CD4-positive, alpha-beta memory T cell (primary cell): Measurements from ENCODE around the gene GLIS1. TPM values are rescaled to one million over a fixed set of nuclear protein-coding genes. Genes with fewer than 3 reads are reported as not detected.

ENCODE experiments used
- CTCF ChIA-PET: fragments of 350-600 bp; sonication (Branson Sonifier 250); formaldehyde crosslinking; loops from one replicate; lab custom pipeline; 2021; ENCODE audit warnings: inconsistent platforms; ENCODE audit not compliant: partially characterized antibody; lab: Charles Lee
- POLR2A ChIA-PET: fragments of 350-600 bp; sonication (Branson Sonifier 250); formaldehyde crosslinking; loops from one replicate; lab custom pipeline; 2021; ENCODE audit not compliant: partially characterized antibody; lab: Charles Lee
- DNase-seq, 5 donors: peaks; one replicate each; pipeline versions ENCODE4 v3.0.0 to v3.0.0-alpha.2; 2020 to 2022; ENCODE audit warnings: mixed read lengths in 1 of 5
- H3K27ac ChIP-seq: one replicate; pipeline ENCODE4 v1.7.0; 2013; ENCODE audit warnings: low read depth, low read length
- H3K27me3 ChIP-seq: 2 replicates; pipeline ENCODE4 v1.7.0; 2013; ENCODE audit warnings: mild to moderate bottlenecking, low read length, moderate library complexity; ENCODE audit not compliant: insufficient read depth
- H3K36me3 ChIP-seq: 2 replicates; pipeline ENCODE4 v1.7.0; 2013; ENCODE audit warnings: mild to moderate bottlenecking, low read length, moderate library complexity; ENCODE audit not compliant: insufficient read depth
- H3K4me1 ChIP-seq: 2 replicates; pipeline ENCODE4 v1.7.0; 2013; ENCODE audit warnings: mild to moderate bottlenecking, low read length, moderate library complexity; ENCODE audit not compliant: insufficient read depth
- H3K4me3 ChIP-seq, 2 donors: one replicate each; pipeline ENCODE4 v1.7.0; 2013; ENCODE audit warnings: low read length in 2 of 2, mild to moderate bottlenecking in 1 of 2
- H3K9me3 ChIP-seq, 2 donors: one replicate each; pipeline ENCODE4 v1.7.0; 2013; ENCODE audit warnings: low read length in 2 of 2, control low read depth in 1 of 2; ENCODE audit not compliant: control insufficient read depth in 1 of 2
- H3K27ac Mint-ChIP-seq, 7 donors: one replicate each; pipeline ENCODE4 v1.8.0; 2020 to 2021; ENCODE audit warnings: mixed read lengths in 7 of 7, mild to moderate bottlenecking in 6 of 7, inconsistent platforms in 3 of 7, moderate library complexity in 3 of 7
- H3K27me3 Mint-ChIP-seq, 2 donors: one replicate each; pipeline ENCODE4 v1.8.0; 2020 to 2021; ENCODE audit warnings: mixed read lengths in 2 of 2
- H3K36me3 Mint-ChIP-seq, 2 donors: one replicate each; pipeline ENCODE4 v1.8.0; 2020 to 2021; ENCODE audit warnings: mixed read lengths in 2 of 2, inconsistent platforms in 1 of 2, mild to moderate bottlenecking in 1 of 2
- H3K4me1 Mint-ChIP-seq, 4 donors: one replicate each; pipeline ENCODE4 v1.8.0; 2020 to 2021; ENCODE audit warnings: mixed read lengths in 4 of 4, mild to moderate bottlenecking in 1 of 4
- H3K4me3 Mint-ChIP-seq, 8 donors: one replicate each; pipeline ENCODE4 v1.8.0; 2020 to 2021; ENCODE audit warnings: mixed read lengths in 8 of 8, mild to moderate bottlenecking in 7 of 8, moderate library complexity in 6 of 8, inconsistent platforms in 3 of 8
- H3K9me3 Mint-ChIP-seq, 8 donors: one replicate each; pipeline ENCODE4 v1.8.0; 2020 to 2021; ENCODE audit warnings: mixed read lengths in 8 of 8, mild to moderate bottlenecking in 5 of 8, inconsistent platforms in 3 of 8, moderate library complexity in 1 of 8
- intact Hi-C: fragments of 100-400 bp; cut with micrococcal nuclease; formaldehyde crosslinking; loops from one replicate; pipeline ENCODE4 v1.15.1; 2023
- polyA plus RNA-seq, 2 donors: library from polyadenylated mRNA; unstranded; fragments of 300-500 nt; fragmentation: Illumina TruSeq; gene quantifications; one replicate each; pipeline ENCODE4 v1.2.3, GENCODE V29; 2021
- total RNA-seq, 2 experiments: library from RNA; stranded (reverse); gene quantifications; one replicate each; pipeline ENCODE4 v1.2.3, GENCODE V29; 2021

GLIS1 gene
- total and polyA plus RNA-seq, 4 experiments from 2014 or later, result not detected

- CTCF ChIA-PET, result no interaction called here
- H3K4me3 Mint-ChIP-seq, result no peak overlapping the region
- no peak for DNase-seq
- Histone ChIP-seq H3K4me1 (no peaks in the 10 kb centered on the region), H3K27ac (no peak overlapping the region), H3K27me3 (no peaks in the 10 kb centered on the region), H3K36me3 (no peaks in the 10 kb centered on the region), H3K4me3 (no peak overlapping the region), H3K9me3 (no peaks in the 10 kb centered on the region)
- no peak overlapping the region for H3K27ac Mint-ChIP-seq
- intact Hi-C loops, result no loop called here
- POLR2A ChIA-PET, result no interaction called here
- no peaks in the 10 kb centered on the region for H3K36me3 Mint-ChIP-seq
- H3K4me1 Mint-ChIP-seq, result peaks cover 0 to 2% (median 0%) of the 10 kb centered on the region in 4 donors
- H3K9me3 Mint-ChIP-seq, result no peaks in the 10 kb centered on the region
- peaks cover 9 to 15% of the 10 kb centered on the region in 2 donors for H3K27me3 Mint-ChIP-seq
Observed at GRCh38 chr1:53658489-53659230, 80.3 kb downstream of the GLIS1 start.

DNA sequence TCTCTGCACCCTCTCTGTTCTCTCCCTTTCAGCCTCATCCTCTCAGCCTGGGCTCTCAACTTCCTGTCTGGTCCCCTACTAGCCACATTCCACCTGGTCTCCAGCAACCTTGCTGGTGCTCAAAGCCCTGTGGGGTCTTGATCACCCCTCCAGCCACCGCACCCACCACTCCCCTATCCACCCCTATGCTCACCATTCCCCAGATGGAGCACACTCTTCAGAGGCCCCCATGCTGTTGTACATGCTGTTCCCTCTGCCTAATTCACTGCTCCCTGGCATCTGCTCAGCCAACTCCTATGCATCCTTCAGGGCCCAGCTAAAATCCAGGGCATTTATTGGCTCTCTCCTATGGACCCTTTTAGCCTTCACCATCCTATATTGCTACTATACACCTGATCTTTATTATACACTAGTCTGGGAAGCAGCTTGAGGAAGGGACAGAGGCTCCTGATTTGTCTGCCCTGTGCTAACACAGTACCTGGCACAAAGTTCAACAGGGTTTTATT is 81.0 kb downstream of the GLIS1 start:
- Mint-ChIP-seq H3K4me3 (no peak overlapping the region), H3K36me3 (no peaks in the 10 kb centered on the region), H3K9me3 (no peaks in the 10 kb centered on the region), H3K4me1 (peaks cover 0 to 2% (median 0%) of the 10 kb centered on the region in 4 donors), H3K27ac (no peak overlapping the region), H3K27me3 (peaks cover 9 to 15% of the 10 kb centered on the region in 2 donors)
- Histone ChIP-seq H3K4me3 (no peak overlapping the region), H3K27ac (no peak overlapping the region), H3K4me1 (no peaks in the 10 kb centered on the region), H3K27me3 (no peaks in the 10 kb centered on the region), H3K36me3 (no peaks in the 10 kb centered on the region), H3K9me3 (no peaks in the 10 kb centered on the region)
- ChIA-PET CTCF (no interaction called here), POLR2A (no interaction called here)
- intact Hi-C loops, result no loop called here
- no peak for DNase-seq

DNA sequence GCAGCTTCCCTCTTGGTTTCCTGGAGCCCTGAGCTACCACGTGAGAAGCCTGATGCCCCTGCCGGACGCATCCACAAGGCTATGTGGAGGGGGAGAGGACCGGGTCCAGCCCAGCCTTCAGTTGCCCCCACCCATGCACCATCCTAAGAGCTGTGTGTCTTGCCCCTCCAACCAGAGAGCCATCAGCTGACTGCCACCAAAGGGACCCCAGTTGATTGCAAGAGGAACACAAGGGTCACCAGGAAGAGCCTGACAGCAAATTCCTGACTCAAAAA is 81.5 kb downstream of the GLIS1 start:
- no peak for DNase-seq
- Mint-ChIP-seq H3K27ac (no peak overlapping the region), H3K4me3 (no peak overlapping the region), H3K36me3 (no peaks in the 10 kb centered on the region), H3K4me1 (peaks cover 0 to 2% (median 0%) of the 10 kb centered on the region in 4 donors), H3K9me3 (no peaks in the 10 kb centered on the region), H3K27me3 (peaks cover 9 to 15% of the 10 kb centered on the region in 2 donors)
- ChIA-PET CTCF (no interaction called here), POLR2A (no interaction called here)
- no peak overlapping the region for H3K4me3 ChIP-seq
- H3K9me3 ChIP-seq, result no peaks in the 10 kb centered on the region
- no peaks in the 10 kb centered on the region for H3K36me3 ChIP-seq
- no peaks in the 10 kb centered on the region for H3K4me1 ChIP-seq
- H3K27ac ChIP-seq, result no peak overlapping the region
- H3K27me3 ChIP-seq, result no peaks in the 10 kb centered on the region
- intact Hi-C loops, result no loop called here

DNA sequence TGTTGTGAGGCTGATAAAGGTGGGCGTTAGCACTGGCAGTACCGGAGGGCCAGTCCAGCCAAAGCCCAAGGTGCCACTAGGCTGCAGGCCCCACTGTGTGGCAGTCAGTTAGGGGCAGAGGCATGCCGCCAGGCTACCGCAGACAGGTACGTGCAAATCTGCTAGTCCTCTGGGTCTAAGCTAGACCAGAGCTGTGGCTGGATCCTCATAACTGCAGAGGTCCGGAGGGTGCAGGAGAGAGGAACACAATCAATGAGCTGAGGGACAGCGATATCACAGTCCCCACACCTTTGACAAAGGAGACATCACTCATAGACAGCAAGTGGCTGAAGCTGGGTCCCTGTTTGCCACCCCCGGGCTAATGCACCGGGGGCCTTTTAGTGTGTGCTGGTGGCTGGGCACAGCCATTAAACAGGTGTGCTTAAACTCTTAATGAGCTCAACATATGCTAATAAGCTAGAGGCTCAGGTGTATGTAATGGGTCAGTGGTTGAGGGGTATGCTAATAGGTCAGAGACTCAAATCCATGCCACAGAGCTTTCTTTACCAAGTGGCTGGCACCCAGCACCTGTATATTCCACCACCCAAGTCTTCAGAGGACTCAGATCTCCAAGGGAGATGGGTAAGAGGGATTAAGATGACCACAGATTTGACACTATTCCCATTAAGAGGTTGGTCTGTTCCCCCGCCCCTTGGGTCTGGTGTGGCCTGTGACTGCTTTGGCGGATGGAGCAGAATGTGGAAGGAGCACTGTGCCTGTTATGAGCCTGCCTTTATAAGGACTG is 82.0 kb downstream of the GLIS1 start:
- H3K27me3 Mint-ChIP-seq, result peaks cover 9 to 15% of the 10 kb centered on the region in 2 donors
- ChIA-PET CTCF (no interaction called here), POLR2A (no interaction called here)
- no peak overlapping the region for H3K27ac ChIP-seq
- H3K4me3 ChIP-seq, result no peak overlapping the region
- H3K9me3 Mint-ChIP-seq, result no peaks in the 10 kb centered on the region
- no peaks in the 10 kb centered on the region for H3K36me3 ChIP-seq
- no peaks in the 10 kb centered on the region for H3K4me1 ChIP-seq
- no peaks in the 10 kb centered on the region for H3K36me3 Mint-ChIP-seq
- H3K9me3 ChIP-seq, result no peaks in the 10 kb centered on the region
- peaks cover 0 to 2% (median 0%) of the 10 kb centered on the region in 4 donors for H3K4me1 Mint-ChIP-seq
- no peaks in the 10 kb centered on the region for H3K27me3 ChIP-seq
- intact Hi-C loops, result no loop called here
- H3K27ac Mint-ChIP-seq, result no peak overlapping the region
- no peak overlapping the region for H3K4me3 Mint-ChIP-seq
- no peak for DNase-seq

GRCh38 chr1:53655931-53656746 is 82.8 kb downstream of the GLIS1 start:
- no peak overlapping the region for H3K27ac ChIP-seq
- H3K27me3 ChIP-seq, result no peaks in the 10 kb centered on the region
- no peaks in the 10 kb centered on the region for H3K4me1 ChIP-seq
- peaks cover 9 to 15% of the 10 kb centered on the region in 2 donors for H3K27me3 Mint-ChIP-seq
- no peak overlapping the region for H3K27ac Mint-ChIP-seq
- intact Hi-C loops, result no loop called here
- H3K36me3 Mint-ChIP-seq, result no peaks in the 10 kb centered on the region
- no peak overlapping the region for H3K4me3 ChIP-seq
- no peaks in the 10 kb centered on the region for H3K36me3 ChIP-seq
- DNase-seq, result no peak
- no peak overlapping the region for H3K4me3 Mint-ChIP-seq
- no peaks in the 10 kb centered on the region for H3K9me3 Mint-ChIP-seq
- no peaks in the 10 kb centered on the region for H3K9me3 ChIP-seq
- CTCF ChIA-PET, result no interaction called here
- peaks cover 0 to 2% (median 0%) of the 10 kb centered on the region in 4 donors for H3K4me1 Mint-ChIP-seq
- POLR2A ChIA-PET, result no interaction called here

DNA sequence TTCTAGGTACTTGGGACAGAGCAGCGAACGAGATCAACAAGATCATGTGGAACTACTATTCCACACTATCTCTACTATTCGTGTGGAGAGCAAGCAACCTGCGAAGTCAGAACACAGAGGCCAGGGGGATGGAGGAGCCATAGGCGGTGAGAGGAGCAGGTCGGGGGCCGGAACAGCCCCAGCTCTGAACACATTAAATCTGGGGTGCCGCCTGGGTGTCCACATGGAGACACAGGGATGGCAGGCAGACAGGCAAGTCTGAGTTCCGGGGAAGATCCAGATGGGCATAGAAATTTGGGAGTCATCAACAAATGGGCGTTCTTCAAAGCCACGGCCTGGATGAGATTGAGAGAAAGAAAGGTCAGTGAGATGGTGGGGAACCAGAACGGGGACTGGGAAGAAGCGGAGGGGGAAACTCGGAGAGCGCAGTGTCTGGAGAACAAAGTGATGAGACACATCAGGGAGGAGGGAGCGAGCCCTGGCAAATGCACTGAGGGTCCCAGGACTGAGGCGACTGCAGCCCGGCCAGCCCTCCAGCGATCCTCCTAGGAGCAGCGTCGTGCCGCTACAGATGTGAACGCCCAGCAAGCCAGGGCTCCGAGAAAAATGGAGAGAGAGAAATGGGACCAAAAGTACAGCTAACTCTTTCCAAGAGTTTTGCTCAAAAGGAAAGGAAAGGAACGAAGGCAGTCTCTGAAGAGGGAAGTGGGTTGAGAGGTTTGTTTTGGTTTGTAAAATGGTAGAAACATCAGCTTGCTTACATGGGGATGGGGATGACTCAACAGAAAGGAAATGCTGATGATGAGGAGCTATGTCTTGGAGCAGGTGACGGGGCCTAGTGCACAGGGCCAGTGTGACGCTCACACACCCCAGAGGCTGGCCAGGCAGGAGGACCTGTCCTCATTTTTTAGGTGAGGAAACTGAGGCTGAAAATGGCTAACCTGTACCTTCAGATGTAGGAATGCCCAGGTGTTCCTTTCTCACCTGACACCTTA is 84.5 kb downstream of the GLIS1 start:
- peaks cover 9 to 15% of the 10 kb centered on the region in 2 donors for H3K27me3 Mint-ChIP-seq
- no peaks in the 10 kb centered on the region for H3K27me3 ChIP-seq
- no peak overlapping the region for H3K27ac Mint-ChIP-seq
- H3K4me1 Mint-ChIP-seq, result peaks cover 0 to 2% (median 0%) of the 10 kb centered on the region in 4 donors
- no peaks in the 10 kb centered on the region for H3K36me3 ChIP-seq
- H3K27ac ChIP-seq, result no peak overlapping the region
- ChIA-PET POLR2A (no interaction called here), CTCF (no interaction called here)
- intact Hi-C loops, result no loop called here
- no peaks in the 10 kb centered on the region for H3K9me3 ChIP-seq
- no peak for DNase-seq
- no peak overlapping the region for H3K4me3 Mint-ChIP-seq
- H3K4me1 ChIP-seq, result no peaks in the 10 kb centered on the region
- H3K9me3 Mint-ChIP-seq, result no peaks in the 10 kb centered on the region
- H3K4me3 ChIP-seq, result no peak overlapping the region
- H3K36me3 Mint-ChIP-seq, result no peaks in the 10 kb centered on the region
